HEK293T (cell line): Measurements from ENCODE around the gene ASAP2.

Experiments used
- CTBP1 ChIP-seq: fragments of 450-650 bp; IDR thresholded peaks from 2 replicates; pipeline ENCODE4 v1.6.1; 2016; ENCODE audit warnings: borderline replicate concordance
- FOXK2 ChIP-seq: fragments of 450-650 bp; IDR thresholded peaks from 2 replicates; pipeline ENCODE4 v1.6.1; 2016; ENCODE audit warnings: mild to moderate bottlenecking
- FOXM1 ChIP-seq: fragments of 450-650 bp; IDR thresholded peaks from 2 replicates; pipeline ENCODE4 v1.6.1; 2017; ENCODE audit warnings: mild to moderate bottlenecking, borderline replicate concordance
- L3MBTL2 ChIP-seq: fragments of 450-650 bp; conservative IDR thresholded peaks from 2 replicates; pipeline ENCODE4 v1.6.1; 2016; ENCODE audit warnings: mild to moderate bottlenecking
- ZNF384 ChIP-seq: fragments of 450-650 bp; IDR thresholded peaks from 2 replicates; pipeline ENCODE4 v1.6.1; 2016

- TF ChIP-seq CTBP1 = no peak
- TF ChIP-seq L3MBTL2 = no peak
- TF ChIP-seq FOXK2 = no peak
- no peak for TF ChIP-seq ZNF384
- no peak for TF ChIP-seq FOXM1
Measured at GRCh38 chr2:9162841-9163240, 43.8 kb upstream of the ASAP2 start.
